Ascending aorta (tissue), 2 donors: ENCODE data around the gene PDE4C. TPM values are rescaled to one million over a fixed set of nuclear protein-coding genes. Genes with fewer than 3 reads are reported as not detected.
"Not testable (repeated sequence)": the region's sequence is repeated elsewhere in the genome, so short reads cannot be mapped to it uniquely, and the experiment has no call there.

Experiments
- DNase-seq, 2 donors: peaks; one replicate each; pipeline ENCODE4 v3.0.0-alpha.2; 2019; ENCODE audit warnings: low spot score in 2 of 2
- H3K27ac ChIP-seq, 2 donors: fragments of 200-600 bp; sonication (generic); one replicate each; pipeline ENCODE4 v1.5.1; 2016 to 2017; ENCODE audit warnings: mild to moderate bottlenecking in 1 of 2
- H3K27me3 ChIP-seq: fragments of 200-600 bp; sonication (generic); one replicate; pipeline ENCODE4 v1.5.1; 2017
- H3K36me3 ChIP-seq, 2 donors: fragments of 200-600 bp; sonication (generic); one replicate each; pipeline ENCODE4 v1.5.1; 2016
- H3K4me1 ChIP-seq, 2 donors: fragments of 200-600 bp; sonication (generic); one replicate each; pipeline ENCODE4 v1.5.1; 2016 to 2017; ENCODE audit warnings: mild to moderate bottlenecking in 1 of 2
- H3K4me3 ChIP-seq, 2 donors: fragments of 200-600 bp; sonication (generic); one replicate each; pipeline ENCODE4 v1.5.1; 2016 to 2017; ENCODE audit warnings: mild to moderate bottlenecking in 1 of 2
- H3K9me3 ChIP-seq, 2 donors: fragments of 200-600 bp; sonication (generic); one replicate each; pipeline ENCODE4 v1.5.1; 2016
- intact Hi-C: fragments of 100-400 bp; cut with DNase I; formaldehyde crosslinking; loops from one replicate; pipeline ENCODE4 v1.15.1; 2023
- total RNA-seq: library from RNA; depleted of rRNA; stranded (reverse); fragments of >200 nt; gene quantifications from one replicate; pipeline ENCODE4 v1.1.0, GENCODE V29; 2016
- TF ChIP-seq, protein P1 (sequence below), 3 experiments: fragments of 200-600 bp in 2 of 3; fragments of 450-650 bp in 1 of 3; sonication (generic) in 2 of 3; IDR thresholded peaks; one replicate each; pipeline ENCODE4 v1.5.1; 2016 to 2019; ENCODE audit warnings: antibody characterized with exemption in 3 of 3, mild to moderate bottlenecking in 1 of 3, moderate library complexity in 1 of 3

PDE4C gene
- total RNA-seq, 1 donor from 2014 or later = not detected

DNA sequence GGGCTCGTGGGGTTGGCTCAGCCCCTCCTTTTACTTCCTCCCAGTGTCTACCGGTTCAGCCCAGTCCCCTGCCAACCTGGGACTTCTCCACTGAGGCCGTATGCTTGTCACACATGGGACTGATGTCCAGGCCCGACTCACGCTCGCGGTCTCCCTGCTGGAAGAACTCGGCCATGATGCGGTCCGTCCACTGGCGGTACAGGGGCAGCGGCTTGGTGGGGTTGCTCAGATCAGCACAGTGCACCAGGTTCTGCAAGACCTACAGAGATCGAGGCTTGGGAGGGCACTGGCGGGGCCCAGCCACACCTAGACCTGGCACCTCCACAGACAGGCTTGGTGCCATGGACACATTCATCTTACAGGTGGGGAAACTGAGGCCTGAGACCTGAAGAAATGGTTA is 14.6 kb downstream of the PDE4C start:
- Histone ChIP-seq H3K4me1 (no peaks in the 10 kb centered on the region), H3K27me3 (no peaks in the 10 kb centered on the region), H3K36me3 (no peaks in the 10 kb centered on the region), H3K9me3 (no peaks in the 10 kb centered on the region), H3K27ac (no peak overlapping the region), H3K4me3 (no peak overlapping the region)
- intact Hi-C loops = loop anchor here (5.0 kb wide), 1 partner anchor 201 kb away; no protein-coding TSS in a partner anchor
- no peak for DNase-seq
- TF ChIP-seq, protein P1, sequence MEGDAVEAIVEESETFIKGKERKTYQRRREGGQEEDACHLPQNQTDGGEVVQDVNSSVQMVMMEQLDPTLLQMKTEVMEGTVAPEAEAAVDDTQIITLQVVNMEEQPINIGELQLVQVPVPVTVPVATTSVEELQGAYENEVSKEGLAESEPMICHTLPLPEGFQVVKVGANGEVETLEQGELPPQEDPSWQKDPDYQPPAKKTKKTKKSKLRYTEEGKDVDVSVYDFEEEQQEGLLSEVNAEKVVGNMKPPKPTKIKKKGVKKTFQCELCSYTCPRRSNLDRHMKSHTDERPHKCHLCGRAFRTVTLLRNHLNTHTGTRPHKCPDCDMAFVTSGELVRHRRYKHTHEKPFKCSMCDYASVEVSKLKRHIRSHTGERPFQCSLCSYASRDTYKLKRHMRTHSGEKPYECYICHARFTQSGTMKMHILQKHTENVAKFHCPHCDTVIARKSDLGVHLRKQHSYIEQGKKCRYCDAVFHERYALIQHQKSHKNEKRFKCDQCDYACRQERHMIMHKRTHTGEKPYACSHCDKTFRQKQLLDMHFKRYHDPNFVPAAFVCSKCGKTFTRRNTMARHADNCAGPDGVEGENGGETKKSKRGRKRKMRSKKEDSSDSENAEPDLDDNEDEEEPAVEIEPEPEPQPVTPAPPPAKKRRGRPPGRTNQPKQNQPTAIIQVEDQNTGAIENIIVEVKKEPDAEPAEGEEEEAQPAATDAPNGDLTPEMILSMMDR (IDR thresholded peaks at IDR 0.05) = no peak

DNA sequence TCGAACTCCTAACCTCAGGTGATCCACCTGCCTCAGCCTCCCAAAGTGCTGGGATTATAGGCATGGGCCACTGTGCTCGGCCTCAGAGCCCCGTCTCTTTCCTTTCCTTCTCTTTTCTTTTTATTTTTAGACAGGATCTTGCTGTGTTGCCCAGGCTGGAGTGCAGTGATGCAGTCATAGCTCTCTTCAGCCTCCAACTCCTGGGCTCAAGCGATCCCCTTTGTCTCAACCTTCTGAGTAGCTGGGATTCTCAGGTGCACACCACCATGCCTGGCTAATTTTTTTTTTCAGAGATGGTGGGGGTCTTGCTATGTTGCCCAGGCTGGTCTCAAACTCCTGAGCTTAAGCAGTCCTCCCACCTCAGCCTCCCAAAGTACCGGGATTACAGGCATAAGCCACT is 16.3 kb downstream of the PDE4C start:
- H3K9me3 ChIP-seq, H3K4me1 ChIP-seq, DNase-seq, H3K27ac ChIP-seq, H3K27me3 ChIP-seq, H3K36me3 ChIP-seq, H3K4me3 ChIP-seq: not testable (repeated sequence)
- intact Hi-C loops = loop anchor here (5.0 kb wide), 1 partner anchor 202 kb away; no protein-coding TSS in a partner anchor

DNA sequence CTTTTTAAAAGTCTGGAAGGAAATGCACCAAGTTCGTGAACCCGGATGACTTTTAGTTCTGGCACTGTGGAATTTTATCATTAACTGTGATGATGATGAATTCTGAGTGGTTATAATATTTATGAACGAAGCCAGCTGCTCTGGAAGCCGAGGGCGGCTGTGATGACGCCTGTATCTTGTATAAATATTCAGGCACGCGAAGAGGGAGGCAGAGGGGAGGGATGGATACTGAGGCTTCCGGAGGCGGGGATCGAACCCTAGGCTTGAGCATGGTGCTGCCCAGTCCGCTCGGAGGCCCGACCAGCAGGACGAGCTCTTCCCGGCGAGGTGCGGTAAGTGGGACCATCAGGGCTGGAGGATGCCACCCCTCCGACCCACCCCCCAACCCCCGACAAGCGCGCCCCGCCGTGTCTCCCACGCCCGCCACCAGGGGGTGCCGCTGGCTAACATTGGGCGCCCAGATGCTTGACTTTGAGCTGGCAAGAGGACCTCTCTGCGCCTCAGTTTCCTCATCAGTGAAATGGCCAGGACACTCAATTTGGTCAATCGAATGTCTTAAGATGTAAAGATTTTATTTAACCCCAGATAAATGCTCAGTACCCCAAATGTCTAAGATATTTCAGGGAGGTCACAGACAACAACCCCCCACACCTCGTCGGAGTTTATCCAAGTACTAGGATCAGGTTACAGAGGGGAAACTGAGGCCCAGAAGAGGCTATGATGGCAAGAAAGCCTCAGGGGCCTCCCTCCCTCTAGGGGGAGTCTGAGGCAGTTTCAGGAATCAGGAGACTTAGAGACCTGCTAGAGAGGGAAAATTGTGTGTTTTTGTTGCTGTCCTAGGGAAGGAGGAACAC is 17.9 kb downstream of the PDE4C start:
- Histone ChIP-seq H3K27me3 (no peaks in the 10 kb centered on the region), H3K36me3 (no peaks in the 10 kb centered on the region), H3K27ac (no peak overlapping the region), H3K4me3 (no peak overlapping the region), H3K4me1 (peaks cover 1 to 14% of the 10 kb centered on the region in 2 donors), H3K9me3 (no peaks in the 10 kb centered on the region)
- no peak for DNase-seq
- intact Hi-C loops = loop anchor here (1.0 kb wide), 1 partner anchor 43 kb away; no protein-coding TSS in a partner anchor
- TF ChIP-seq, protein P1 (IDR thresholded peaks at IDR 0.05) = peak; percentile 13 to 75 (median 68)

DNA sequence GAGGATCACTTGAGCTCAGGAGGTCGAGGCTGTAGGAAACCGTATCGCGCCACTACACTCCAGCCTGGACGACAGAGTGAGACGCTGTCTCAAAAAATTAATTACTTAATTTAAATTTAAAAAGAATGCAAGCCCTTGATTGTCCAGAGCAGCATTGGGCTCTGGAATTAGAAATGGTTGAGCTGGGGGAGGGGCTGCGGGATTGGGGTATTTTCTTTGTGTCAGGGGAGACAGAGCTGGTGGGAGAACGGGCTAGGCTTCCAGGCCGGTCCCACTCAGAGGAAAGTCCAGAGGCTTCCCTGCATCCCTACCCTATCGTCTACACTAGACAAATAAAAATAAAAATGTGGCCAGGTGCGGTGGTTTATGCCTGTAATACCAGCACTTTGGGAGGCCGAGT is 20.2 kb downstream of the PDE4C start:
- Histone ChIP-seq H3K36me3 (no peaks in the 10 kb centered on the region), H3K27me3 (no peaks in the 10 kb centered on the region), H3K4me1 (peaks cover 7 to 20% of the 10 kb centered on the region in 2 donors), H3K4me3 (no peak overlapping the region), H3K27ac (no peak overlapping the region), H3K9me3 (no peaks in the 10 kb centered on the region)
- intact Hi-C loops = no loop called here
- TF ChIP-seq, protein P1 (IDR thresholded peaks at IDR 0.05) = no peak
- no peak for DNase-seq

DNA sequence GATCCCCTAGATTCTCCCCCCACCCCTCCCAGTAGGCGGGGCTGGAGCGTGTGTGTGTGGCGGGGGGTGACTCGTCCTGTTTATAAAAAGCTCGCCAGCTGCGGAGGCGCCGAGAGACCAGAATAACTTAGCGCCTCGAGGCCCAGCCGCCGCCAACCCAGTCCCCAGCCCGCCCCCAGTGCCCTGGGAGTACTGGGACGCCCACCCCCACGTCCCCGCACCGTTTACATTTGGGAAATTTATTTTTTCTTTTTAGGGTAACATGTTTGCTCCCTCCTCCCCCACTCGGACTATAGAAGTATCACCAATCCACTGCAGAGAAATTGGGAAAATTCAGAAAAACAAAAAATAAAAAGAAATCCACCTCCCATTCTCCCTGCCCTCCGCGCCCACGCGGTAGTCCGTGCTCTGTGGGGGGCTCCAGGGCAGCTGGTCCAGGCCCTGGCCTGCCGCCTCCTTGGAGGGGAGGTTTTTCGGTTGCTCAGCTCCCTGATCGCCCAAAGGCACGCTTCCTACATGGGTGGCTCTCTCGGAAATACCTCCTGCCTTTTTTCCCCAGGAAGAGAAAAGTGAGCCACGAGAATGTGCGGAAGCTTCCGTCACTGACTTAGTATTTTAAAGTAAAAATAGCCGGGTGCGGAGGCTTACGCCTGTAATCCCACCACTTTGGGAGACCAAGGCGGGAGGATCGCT is 20.9 kb downstream of the PDE4C start:
- H3K4me1 ChIP-seq = peaks cover 7 to 20% of the 10 kb centered on the region in 2 donors
- H3K36me3 ChIP-seq = no peaks in the 10 kb centered on the region
- H3K9me3 ChIP-seq = no peaks in the 10 kb centered on the region
- H3K27ac ChIP-seq = peak overlapping the region; percentile 95 to 98
- no peaks in the 10 kb centered on the region for H3K27me3 ChIP-seq
- peak overlapping the region; percentile 68 to 83 for H3K4me3 ChIP-seq
- DNase-seq = peak; percentile 63 to 92
- intact Hi-C loops = loop anchor here (2.0 kb wide), 1 partner anchor 19 kb away; no protein-coding TSS in a partner anchor
- TF ChIP-seq, protein P1 (IDR thresholded peaks at IDR 0.05) = no peak
